Islet precursor cell (in vitro differentiated cells): Measurements from ENCODE around the gene LASP1NB.
"Not testable (repeated sequence)": the region's sequence is repeated elsewhere in the genome, so short reads cannot be mapped to it uniquely, and the experiment has no call there.

Source experiments
- DNase-seq: peaks from one replicate; pipeline ENCODE4 v3.0.0-alpha.2; 2018

Gene LASP1NB

GRCh38 chr17:38918916-38919315 is 6.5 kb upstream of the LASP1NB start:
- no peak for DNase-seq

- peak; percentile 42 for DNase-seq
Measured at GRCh38 chr17:38919316-38920078, 5.9 kb upstream of the LASP1NB start.

- DNase-seq = peak; percentile 49
Measured at GRCh38 chr17:38920374-38921291, 4.8 kb upstream of the LASP1NB start.

- peak; percentile 57 for DNase-seq
Measured at GRCh38 chr17:38921756-38922411, 3.5 kb upstream of the LASP1NB start.

GRCh38 chr17:38922538-38923297 is 2.7 kb upstream of the LASP1NB start:
- peak; percentile 60 for DNase-seq

GRCh38 chr17:38926293-38927070 is 1.1 kb downstream of the LASP1NB start:
- no peak for DNase-seq

- not testable (repeated sequence) for DNase-seq
Measured at GRCh38 chr17:38930782-38931181, 5.4 kb downstream of the LASP1NB start.

- not testable (repeated sequence) for DNase-seq
Measured at GRCh38 chr17:38933962-38934361, 8.5 kb downstream of the LASP1NB start.

GRCh38 chr17:38939987-38940386 is 14.6 kb downstream of the LASP1NB start:
- DNase-seq = no peak

- DNase-seq = no peak
Measured at GRCh38 chr17:38940404-38940803, 15.0 kb downstream of the LASP1NB start.

GRCh38 chr17:38942696-38943334 is 17.4 kb downstream of the LASP1NB start:
- DNase-seq = no peak

GRCh38 chr17:38943607-38944006 is 18.2 kb downstream of the LASP1NB start:
- DNase-seq = no peak

- DNase-seq = no peak
Measured at GRCh38 chr17:38947189-38947588, 21.8 kb downstream of the LASP1NB start.

GRCh38 chr17:38953800-38954199 is 28.4 kb downstream of the LASP1NB start:
- not testable (repeated sequence) for DNase-seq

GRCh38 chr17:38958326-38958725 is 32.9 kb downstream of the LASP1NB start:
- DNase-seq = no peak

- no peak for DNase-seq
Measured at GRCh38 chr17:38958756-38959155, 33.3 kb downstream of the LASP1NB start.

GRCh38 chr17:38959508-38959907 is 34.1 kb downstream of the LASP1NB start:
- DNase-seq = no peak

GRCh38 chr17:38960402-38960801 is 35.0 kb downstream of the LASP1NB start:
- DNase-seq = no peak

- no peak for DNase-seq
Measured at GRCh38 chr17:38961413-38961812, 36.0 kb downstream of the LASP1NB start.

- DNase-seq = peak; percentile 97
Measured at GRCh38 chr17:38967290-38967738, 41.9 kb downstream of the LASP1NB start, which contains the start of gene FBXO47. TSS of gene FBXO47 (minus strand) at chr17:38967403. CDS start at chr17:38963025, 4,378 bp downstream.

- DNase-seq = peak; percentile 19
Measured at GRCh38 chr17:38969281-38969680, 43.9 kb downstream of the LASP1NB start.
